Endometrial microvascular endothelial cells (primary cell): Measurements from ENCODE around the gene GPR157. TPM values are rescaled to one million over a fixed set of nuclear protein-coding genes. Genes with fewer than 3 reads are reported as not detected.
"Not testable (repeated sequence)": the region's sequence is repeated elsewhere in the genome, so short reads cannot be mapped to it uniquely, and the experiment has no call there.

ENCODE experiments used
- in situ Hi-C: cut with HindIII; loops from 2 replicates; pipeline ENCODE4 v1.10.0; 2017; ENCODE audit warnings: low sequenced_read_pairs, low pct_unique_long_range_greater_than_20kb; ENCODE audit errors: inconsistent ontology term
- total RNA-seq: library from RNA; depleted of rRNA; stranded (reverse); fragments of >200 nt; gene quantifications from one replicate; pipeline ENCODE4 v1.2.3, GENCODE V29; 2015; ENCODE audit errors: inconsistent ontology term

The GPR157 gene
- total RNA-seq = 7.0 TPM

- in situ Hi-C loops = no loop called here
These were observed at the start of gene GPR157 for GRCh38 chr1:9128520-9129265. GPR157 (minus strand) TSS chr1:9129102; CDS start chr1:9129027, 75 bp downstream.

GRCh38 chr1:9174762-9175161, 45.9 kb upstream of the GPR157 start:
- in situ Hi-C loops = no loop called here

- in situ Hi-C loops = no loop called here
These were observed 45.3 kb upstream of the GPR157 start for GRCh38 chr1:9174243-9174642.

- in situ Hi-C loops = no loop called here
These were observed 40.8 kb upstream of the GPR157 start for GRCh38 chr1:9169601-9170137.

DNA sequence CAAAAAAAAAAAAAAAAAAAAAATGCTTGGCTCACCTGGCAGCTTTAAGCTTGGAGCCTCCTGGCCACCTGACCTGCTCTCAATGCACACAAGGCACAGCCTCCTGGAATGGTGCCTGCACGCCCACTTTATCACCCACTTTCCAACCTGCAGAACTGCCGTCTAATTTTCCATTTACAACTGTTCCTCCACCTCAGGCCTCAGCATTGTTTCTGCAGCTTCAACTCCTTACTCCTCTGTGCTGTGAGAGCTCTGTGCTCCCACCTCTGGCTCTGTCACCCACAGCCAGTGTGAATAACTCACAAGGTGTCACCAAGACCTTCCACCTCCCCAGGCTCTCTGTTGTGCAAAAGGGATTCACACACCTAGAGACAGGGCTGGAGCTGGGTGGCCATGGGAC, 38.7 kb upstream of the GPR157 start:
- in situ Hi-C loops = no loop called here

DNA sequence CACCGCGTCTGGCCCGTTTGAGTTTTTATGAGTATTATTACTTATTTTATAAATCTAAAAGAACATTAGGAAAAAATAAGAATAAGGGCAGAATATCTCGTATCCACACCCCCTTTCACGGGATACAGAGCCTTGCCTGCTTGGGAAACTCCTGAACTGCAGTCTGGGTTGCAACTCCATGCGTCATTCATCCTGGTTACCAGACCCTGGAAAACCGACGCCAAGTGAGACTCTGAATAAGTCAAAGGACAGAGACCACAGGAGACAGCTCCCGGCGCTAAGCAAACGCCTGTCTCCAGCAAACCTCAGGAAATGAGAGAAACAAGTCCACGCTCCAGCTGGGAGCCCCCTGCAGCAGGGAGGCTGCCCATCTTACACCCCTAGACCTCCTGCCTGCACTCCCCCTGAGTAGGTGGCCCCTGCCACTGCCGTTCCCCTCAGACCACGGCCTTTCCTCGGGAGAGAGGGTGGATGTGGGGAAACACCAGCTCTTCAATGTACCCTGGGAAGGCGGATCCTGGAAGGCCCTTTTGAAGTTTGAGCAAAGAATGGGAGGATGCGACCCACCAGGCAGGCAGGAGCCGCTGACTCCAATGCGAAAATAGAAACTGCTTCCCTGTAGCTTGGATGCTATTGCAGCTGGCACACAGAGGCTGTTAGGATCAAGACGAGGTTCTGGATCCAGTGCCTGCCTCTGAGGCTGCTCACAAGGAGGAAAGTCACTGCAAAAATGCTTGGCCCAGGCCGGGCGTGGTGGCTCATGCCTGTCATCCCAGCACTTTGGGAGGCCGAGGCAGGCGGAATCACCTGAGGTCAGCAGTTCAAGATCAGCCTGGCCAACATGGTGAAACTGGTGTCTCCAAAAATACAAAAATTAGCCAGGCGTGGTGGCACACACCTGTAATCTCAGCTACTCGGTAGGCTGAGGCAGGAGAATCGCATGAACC, 37.7 kb upstream of the GPR157 start:
- in situ Hi-C loops = no loop called here

GRCh38 chr1:9165396-9165795, 36.5 kb upstream of the GPR157 start:
- in situ Hi-C loops = no loop called here

GRCh38 chr1:9164919-9165318, 36.0 kb upstream of the GPR157 start:
- in situ Hi-C loops = no loop called here

GRCh38 chr1:9164532-9164900, 35.6 kb upstream of the GPR157 start:
- in situ Hi-C loops = no loop called here

DNA sequence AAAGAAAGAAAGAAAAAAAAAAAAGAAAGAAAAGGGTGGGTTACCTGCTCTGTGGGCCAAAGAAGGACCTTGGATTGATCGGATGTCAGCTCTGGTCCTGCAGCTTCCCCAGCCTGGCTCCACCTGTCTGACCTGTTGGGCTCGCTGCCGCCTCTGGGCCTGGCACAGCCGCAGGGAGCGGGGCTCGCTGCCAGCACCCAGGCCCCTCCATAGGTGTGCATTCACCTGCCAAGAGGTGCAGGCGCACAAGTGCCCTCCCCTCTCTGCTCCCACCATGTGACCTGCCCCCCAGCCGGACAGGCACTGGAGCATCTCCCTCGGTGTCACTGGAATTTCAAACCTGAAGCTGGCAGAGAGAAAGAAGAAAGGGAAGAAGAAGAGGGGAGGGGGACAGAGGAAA, 33.1 kb upstream of the GPR157 start:
- in situ Hi-C loops = no loop called here

GRCh38 chr1:9161342-9161741, 32.4 kb upstream of the GPR157 start:
- in situ Hi-C loops = no loop called here

DNA sequence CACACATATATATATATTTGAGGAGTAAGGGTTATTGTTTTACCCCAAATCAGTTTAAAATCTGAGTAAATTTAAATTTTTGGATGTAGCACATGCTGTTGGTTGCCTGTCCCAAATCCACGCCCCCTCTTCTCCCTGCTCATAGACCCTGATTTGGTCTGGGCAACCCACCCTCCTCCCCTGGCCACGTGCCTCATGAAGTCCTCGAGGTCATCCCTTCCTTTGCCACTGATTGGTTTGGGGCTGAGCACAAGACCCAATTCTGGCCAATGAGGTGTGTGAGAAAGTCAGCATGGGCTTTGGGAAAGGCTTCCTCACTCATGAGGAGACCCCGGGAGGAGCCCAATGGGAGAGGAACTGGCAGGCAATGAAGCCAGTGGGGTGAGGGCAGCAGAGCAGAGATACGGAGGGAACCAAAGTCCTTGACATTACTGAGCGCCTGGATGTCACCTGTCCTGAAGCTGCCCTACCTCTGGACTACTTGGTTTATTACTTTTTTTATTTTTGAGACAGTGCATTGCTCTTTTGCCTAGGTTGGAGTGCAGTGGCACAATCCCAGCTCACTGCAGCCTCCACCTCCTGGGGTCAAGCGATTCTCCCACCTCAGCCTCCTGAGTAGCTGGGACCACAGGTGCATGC, 31.3 kb upstream of the GPR157 start:
- in situ Hi-C loops = no loop called here

- in situ Hi-C loops = no loop called here
These were observed 27.0 kb upstream of the GPR157 start for GRCh38 chr1:9155879-9156278.

- in situ Hi-C loops = not testable (repeated sequence)
These were observed 26.5 kb upstream of the GPR157 start for GRCh38 chr1:9155405-9155804.

- in situ Hi-C loops = no loop called here
These were observed 24.2 kb upstream of the GPR157 start for GRCh38 chr1:9153152-9153551.

DNA sequence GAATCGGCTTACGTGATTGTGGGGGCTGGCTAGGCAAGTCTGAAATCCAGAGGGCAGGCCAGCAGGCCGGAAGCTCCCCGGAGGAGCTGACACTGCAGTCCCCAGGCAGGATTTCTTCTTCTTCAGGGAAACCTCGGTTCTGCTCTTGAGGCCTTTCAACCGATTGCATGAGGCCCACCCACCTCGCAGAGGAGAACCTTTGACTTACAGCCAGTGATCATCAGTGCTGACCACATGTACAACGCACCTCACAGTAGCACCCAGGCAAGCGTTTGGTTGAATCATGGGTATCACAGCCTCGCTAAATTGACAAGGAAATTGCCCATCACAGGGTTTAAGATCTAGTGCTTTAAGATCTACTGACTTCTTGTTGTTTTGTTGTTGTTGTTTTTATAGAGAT, 23.6 kb upstream of the GPR157 start:
- in situ Hi-C loops = no loop called here

DNA sequence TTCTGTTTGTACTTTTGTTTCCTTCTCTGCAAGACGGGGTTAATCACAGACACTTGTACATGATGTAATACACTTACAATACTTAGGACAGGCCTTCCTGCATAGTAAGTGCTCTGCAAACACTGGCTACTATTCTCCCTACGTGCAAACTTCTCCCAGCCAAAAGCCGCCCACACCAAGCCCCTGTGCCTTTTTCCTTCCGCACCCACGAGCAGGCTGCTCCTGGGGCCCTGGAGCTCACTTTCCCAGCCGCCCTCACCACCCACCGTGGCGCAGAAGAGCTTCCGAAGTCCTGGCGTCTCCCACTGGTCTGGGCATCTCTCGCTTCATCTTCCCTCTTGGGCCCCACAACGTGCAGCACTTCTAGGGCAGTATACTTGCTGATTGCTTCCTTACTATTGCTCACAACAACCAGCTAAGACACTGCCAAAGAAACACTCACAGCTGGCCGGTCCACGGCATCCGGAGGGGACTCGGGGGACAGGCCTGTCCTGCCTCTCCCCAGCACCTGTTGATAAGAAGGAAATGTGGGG, 22.5 kb upstream of the GPR157 start:
- in situ Hi-C loops = no loop called here

DNA sequence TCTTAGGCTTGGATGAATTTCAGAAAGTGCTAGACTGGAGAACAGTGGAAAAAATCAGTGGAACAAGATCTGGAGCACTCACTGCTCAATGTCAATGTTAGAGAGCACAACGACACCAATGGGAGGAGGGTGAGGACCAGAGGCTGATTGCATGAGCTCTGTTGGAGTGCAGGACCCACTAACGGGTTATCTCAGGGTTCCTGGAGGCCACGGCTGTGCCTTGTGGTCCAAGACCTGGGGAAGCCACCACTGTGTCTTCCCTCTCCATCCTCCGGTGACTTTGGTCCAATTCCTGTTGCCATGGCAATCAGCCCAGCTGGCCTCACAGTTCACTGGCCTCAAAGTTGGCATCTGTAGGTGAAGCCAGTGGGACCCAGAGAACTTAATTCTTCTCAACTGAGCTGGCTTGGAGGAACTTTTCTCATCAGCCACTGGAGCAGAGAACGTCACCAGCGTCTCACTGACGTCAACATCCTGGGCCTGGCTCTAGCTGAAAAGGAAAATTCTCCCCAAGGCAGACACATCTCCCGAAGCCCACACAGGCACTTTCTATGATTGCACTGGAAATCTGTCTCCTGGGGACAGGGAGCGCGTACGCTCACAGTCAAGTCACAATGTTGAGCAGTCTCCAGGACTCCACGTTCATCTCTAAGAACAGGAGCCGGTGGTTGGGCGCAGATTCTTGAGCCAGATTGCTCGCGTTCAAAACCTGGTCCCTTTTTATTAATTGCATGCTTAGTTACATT, 21.9 kb upstream of the GPR157 start:
- in situ Hi-C loops = no loop called here
